ENCODE results near the gene ADCY2. TPM values are rescaled to one million over a fixed set of nuclear protein-coding genes. Genes with fewer than 3 reads are reported as not detected.

The ADCY2 gene
- polyA plus RNA-seq, 1 donor (not counting 4 experiments of a cell fraction or from before 2014, with no cell fraction given), result 0.13 TPM

DNA sequence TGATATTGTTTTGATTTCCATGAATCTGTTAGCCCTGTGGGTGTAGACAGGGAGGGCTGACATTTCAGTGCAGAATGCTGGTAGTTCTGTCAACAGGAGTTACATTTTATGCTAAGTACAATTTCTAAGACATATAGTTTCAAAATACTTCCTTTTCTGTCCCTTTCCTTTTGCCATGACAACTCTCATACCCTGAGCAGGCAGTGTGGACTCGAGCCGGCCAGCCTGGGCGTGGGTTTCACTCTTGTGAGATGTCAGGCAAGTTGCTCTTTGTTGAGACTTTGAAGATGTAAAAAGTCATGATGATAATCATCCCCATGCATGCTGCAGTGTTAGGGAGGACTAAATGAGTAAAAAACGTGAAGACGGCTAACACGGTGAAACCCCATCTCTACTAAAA lies 257.1 kb downstream of the ADCY2 start:
- Histone ChIP-seq H3K79me2 (ENCODE audit: control insufficient read depth, insufficient read depth, low read length) (no peaks in the 10 kb centered on the region), H3K4me1 (ENCODE audit: control insufficient read depth, extremely low read depth, insufficient read depth, low read length) (peaks cover 10% of the 10 kb centered on the region), H2AFZ (ENCODE audit: control insufficient read depth, low read length) (no peak overlapping the region), H3K9me1 (ENCODE audit: control insufficient read depth, extremely low read depth, insufficient read depth, low read length) (no peaks in the 10 kb centered on the region), H3K27ac (ENCODE audit: control insufficient read depth, insufficient read depth, low read length) (no peak overlapping the region), H3K9me3 (ENCODE audit: control insufficient read depth, low read depth, low read length) (no peaks in the 10 kb centered on the region), H3K27me3 (ENCODE audit: control insufficient read depth, extremely low read depth, insufficient read depth, low read length) (peaks cover 5% of the 10 kb centered on the region), H3K9ac (ENCODE audit: control insufficient read depth, extremely low read depth, insufficient read depth, low read length) (no peak overlapping the region), H3K36me3 (ENCODE audit: control insufficient read depth in 2 of 2, extremely low read depth in 1 of 2, insufficient read depth in 2 of 2, low read length in 2 of 2) (no peaks in the 10 kb centered on the region), H3K4me2 (ENCODE audit: control insufficient read depth, extremely low read depth, insufficient read depth, low read depth, low read length) (no peak overlapping the region), H4K20me1 (ENCODE audit: control insufficient read depth, extremely low read depth, insufficient read depth, low read length) (no peaks in the 10 kb centered on the region), H3K4me3 (ENCODE audit: control insufficient read depth in 2 of 3, extremely low read depth in 1 of 3, insufficient read depth in 2 of 3, low read depth in 1 of 3, low read length in 3 of 3) (no peak overlapping the region)
- FAIRE-seq (no peak), DNase-seq (ENCODE audit: low read depth, low spot score) (no peak)
- dilution Hi-C loops (cut with MboI; ENCODE audit: extremely low pct_ligation_motif_present, low sequenced_read_pairs), result no loop called here
- no peak for TF ChIP-seq EZH2 (IDR thresholded peaks at IDR 0.05; ENCODE audit: low read length)
- TF ChIP-seq, protein P1, sequence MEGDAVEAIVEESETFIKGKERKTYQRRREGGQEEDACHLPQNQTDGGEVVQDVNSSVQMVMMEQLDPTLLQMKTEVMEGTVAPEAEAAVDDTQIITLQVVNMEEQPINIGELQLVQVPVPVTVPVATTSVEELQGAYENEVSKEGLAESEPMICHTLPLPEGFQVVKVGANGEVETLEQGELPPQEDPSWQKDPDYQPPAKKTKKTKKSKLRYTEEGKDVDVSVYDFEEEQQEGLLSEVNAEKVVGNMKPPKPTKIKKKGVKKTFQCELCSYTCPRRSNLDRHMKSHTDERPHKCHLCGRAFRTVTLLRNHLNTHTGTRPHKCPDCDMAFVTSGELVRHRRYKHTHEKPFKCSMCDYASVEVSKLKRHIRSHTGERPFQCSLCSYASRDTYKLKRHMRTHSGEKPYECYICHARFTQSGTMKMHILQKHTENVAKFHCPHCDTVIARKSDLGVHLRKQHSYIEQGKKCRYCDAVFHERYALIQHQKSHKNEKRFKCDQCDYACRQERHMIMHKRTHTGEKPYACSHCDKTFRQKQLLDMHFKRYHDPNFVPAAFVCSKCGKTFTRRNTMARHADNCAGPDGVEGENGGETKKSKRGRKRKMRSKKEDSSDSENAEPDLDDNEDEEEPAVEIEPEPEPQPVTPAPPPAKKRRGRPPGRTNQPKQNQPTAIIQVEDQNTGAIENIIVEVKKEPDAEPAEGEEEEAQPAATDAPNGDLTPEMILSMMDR (optimal IDR thresholded peaks at IDR 0.05 in 1 of 3, IDR thresholded peaks at IDR 0.05 in 1 of 3, conservative IDR thresholded peaks at IDR 0.05 in 1 of 3; ENCODE audit: extremely low read depth in 1 of 3, insufficient read depth in 2 of 3, low read length in 3 of 3), result no peak

- H3K36me3 ChIP-seq (ENCODE audit: control insufficient read depth in 2 of 2, extremely low read depth in 1 of 2, insufficient read depth in 2 of 2, low read length in 2 of 2), result no peaks in the 10 kb centered on the region
- dilution Hi-C loops (cut with MboI; ENCODE audit: extremely low pct_ligation_motif_present, low sequenced_read_pairs), result no loop called here
- TF ChIP-seq EZH2 (IDR thresholded peaks at IDR 0.05; ENCODE audit: low read length), result no peak
- TF ChIP-seq, protein P1 (optimal IDR thresholded peaks at IDR 0.05 in 1 of 3, IDR thresholded peaks at IDR 0.05 in 1 of 3, conservative IDR thresholded peaks at IDR 0.05 in 1 of 3; ENCODE audit: extremely low read depth in 1 of 3, insufficient read depth in 2 of 3, low read length in 3 of 3), result no peak
- no peaks in the 10 kb centered on the region for H4K20me1 ChIP-seq (ENCODE audit: control insufficient read depth, extremely low read depth, insufficient read depth, low read length)
- DNase-seq (ENCODE audit: low read depth, low spot score) (no peak), FAIRE-seq (no peak)
- peaks cover 5% of the 10 kb centered on the region for H3K27me3 ChIP-seq (ENCODE audit: control insufficient read depth, extremely low read depth, insufficient read depth, low read length)
- peaks cover 8% of the 10 kb centered on the region for H3K4me1 ChIP-seq (ENCODE audit: control insufficient read depth, extremely low read depth, insufficient read depth, low read length)
- H3K9me3 ChIP-seq (ENCODE audit: control insufficient read depth, low read depth, low read length), result no peaks in the 10 kb centered on the region
- no peaks in the 10 kb centered on the region for H3K79me2 ChIP-seq (ENCODE audit: control insufficient read depth, insufficient read depth, low read length)
- no peaks in the 10 kb centered on the region for H3K9me1 ChIP-seq (ENCODE audit: control insufficient read depth, extremely low read depth, insufficient read depth, low read length)
- H3K4me2 ChIP-seq (ENCODE audit: control insufficient read depth, extremely low read depth, insufficient read depth, low read depth, low read length), result no peak overlapping the region
- no peak overlapping the region for H3K4me3 ChIP-seq (ENCODE audit: control insufficient read depth in 2 of 3, extremely low read depth in 1 of 3, insufficient read depth in 2 of 3, low read depth in 1 of 3, low read length in 3 of 3)
- H3K9ac ChIP-seq (ENCODE audit: control insufficient read depth, extremely low read depth, insufficient read depth, low read length), result no peak overlapping the region
- no peak overlapping the region for H3K27ac ChIP-seq (ENCODE audit: control insufficient read depth, insufficient read depth, low read length)
- H2AFZ ChIP-seq (ENCODE audit: control insufficient read depth, low read length), result no peak overlapping the region
Observed at GRCh38 chr5:7657153-7657552, 261.2 kb downstream of the ADCY2 start.

Data from keratinocyte (primary cell).